ES-I3 (cell line): ENCODE measurements around the gene FHAD1.
"Not testable (repeated sequence)": the region's sequence is repeated elsewhere in the genome, so short reads cannot be mapped to it uniquely, and the experiment has no call there.

ENCODE experiments used
- H3K36me3 ChIP-seq: 2 replicates; pipeline ENCODE4 v1.6.1; 2013; ENCODE audit warnings: mild to moderate bottlenecking, low read length, control low read depth, moderate library complexity; ENCODE audit not compliant: insufficient read depth
- H3K4me1 ChIP-seq: 2 replicates; pipeline ENCODE4 v1.6.1; 2013; ENCODE audit warnings: mild to moderate bottlenecking, control low read depth, low read length; ENCODE audit not compliant: insufficient read depth
- H3K9ac ChIP-seq: 2 replicates; pipeline ENCODE4 v1.6.1; 2013; ENCODE audit warnings: low read depth, mild to moderate bottlenecking, low read length, moderate library complexity
- H3K9me3 ChIP-seq: 2 replicates; pipeline ENCODE4 v1.6.1; 2013; ENCODE audit warnings: mild to moderate bottlenecking, low read length, moderate library complexity; ENCODE audit not compliant: control insufficient read depth, insufficient read depth

FHAD1 gene

DNA sequence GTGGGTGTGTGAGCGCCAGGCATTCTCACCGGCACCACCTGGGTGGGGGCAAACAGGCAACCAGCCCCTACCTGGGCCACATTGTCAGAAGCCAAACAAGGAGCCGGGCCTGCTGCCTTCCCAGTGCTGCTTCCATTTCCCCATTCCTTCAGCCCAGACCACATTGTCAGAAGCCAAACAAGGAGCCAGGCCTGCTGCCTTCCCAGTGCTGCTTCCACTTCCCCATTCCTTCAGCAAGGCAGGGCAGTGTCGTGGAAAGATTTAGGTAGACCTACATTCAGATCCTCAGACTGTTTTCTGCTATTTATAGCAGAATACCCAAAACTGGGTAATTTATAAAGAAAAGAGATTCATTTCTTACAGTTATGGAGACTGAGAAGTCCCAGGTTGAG lies 115.7 kb downstream of the FHAD1 start:
- Histone ChIP-seq H3K36me3 (no peaks in the 10 kb centered on the region), H3K9ac (no peak overlapping the region), H3K4me1 (no peaks in the 10 kb centered on the region; the same call in 1 of the 2 replicates), H3K9me3 (no peaks in the 10 kb centered on the region)

DNA sequence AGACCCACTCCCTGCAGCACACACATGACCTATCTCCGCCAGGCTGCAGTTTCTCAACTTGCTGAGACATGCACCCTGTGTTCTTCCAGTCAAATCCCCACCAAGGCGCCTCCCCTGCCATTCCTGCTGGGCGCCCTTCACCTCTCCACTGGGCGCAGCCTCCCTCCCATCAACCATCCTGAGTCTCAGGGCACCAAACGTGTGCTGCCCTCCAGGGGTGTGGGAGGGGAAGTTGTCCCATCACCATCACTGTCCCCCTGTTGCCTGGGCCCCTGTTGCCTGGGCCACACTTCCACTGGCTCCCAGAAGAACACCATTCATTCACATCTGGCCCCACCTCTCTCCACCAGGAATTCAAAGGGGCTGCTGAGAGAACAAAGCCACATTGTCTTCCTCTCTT lies 117.7 kb downstream of the FHAD1 start:
- H3K4me1 ChIP-seq: no peaks in the 10 kb centered on the region; the same call in 1 of the 2 replicates
- H3K9ac ChIP-seq: no peak overlapping the region
- no peaks in the 10 kb centered on the region for H3K36me3 ChIP-seq
- H3K9me3 ChIP-seq: no peaks in the 10 kb centered on the region

DNA sequence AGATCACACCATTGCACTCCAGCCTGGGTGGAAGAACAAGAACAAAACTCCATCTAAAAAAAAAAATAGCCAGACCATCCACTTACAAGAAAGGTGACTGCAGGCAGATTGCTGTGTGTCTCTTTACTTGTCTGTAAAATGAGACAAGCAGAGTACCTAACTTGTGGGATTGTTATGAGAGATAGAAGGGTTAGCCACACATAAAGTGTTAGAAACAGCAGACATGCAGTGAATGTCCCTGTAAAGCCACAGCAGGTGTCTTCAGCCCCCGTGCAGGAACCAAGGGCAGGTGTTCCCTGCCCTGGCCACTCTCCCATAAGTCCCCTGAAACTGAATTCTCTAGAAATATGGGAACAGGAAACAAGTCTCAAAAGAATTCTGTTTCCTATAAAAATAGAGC lies 121.9 kb downstream of the FHAD1 start:
- Histone ChIP-seq H3K9ac (no peak overlapping the region), H3K9me3 (no peaks in the 10 kb centered on the region), H3K36me3 (no peaks in the 10 kb centered on the region), H3K4me1 (no peaks in the 10 kb centered on the region; the same call in 1 of the 2 replicates)

DNA sequence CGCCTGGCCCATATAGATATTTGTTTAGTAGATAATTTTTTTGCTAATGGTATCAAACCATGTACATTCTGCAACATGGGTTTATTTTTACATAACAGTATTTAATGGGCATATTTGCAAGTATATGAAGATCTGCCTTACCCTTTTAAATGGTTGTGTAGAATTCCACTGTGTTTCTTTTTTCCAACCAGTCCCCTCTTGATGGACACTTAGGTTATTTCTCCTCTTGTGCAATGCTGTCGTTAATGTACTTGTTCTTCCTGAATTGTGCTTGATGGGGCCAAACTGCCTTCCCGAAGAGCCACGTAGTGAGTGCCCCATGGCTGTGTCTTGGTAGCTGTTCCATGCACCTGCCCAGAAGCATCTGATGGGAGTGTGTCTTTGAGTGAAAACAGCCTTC lies 123.2 kb downstream of the FHAD1 start:
- H3K9me3 ChIP-seq: no peaks in the 10 kb centered on the region
- H3K4me1 ChIP-seq: no peaks in the 10 kb centered on the region; the same call in 1 of the 2 replicates
- no peak overlapping the region for H3K9ac ChIP-seq
- no peaks in the 10 kb centered on the region for H3K36me3 ChIP-seq

DNA sequence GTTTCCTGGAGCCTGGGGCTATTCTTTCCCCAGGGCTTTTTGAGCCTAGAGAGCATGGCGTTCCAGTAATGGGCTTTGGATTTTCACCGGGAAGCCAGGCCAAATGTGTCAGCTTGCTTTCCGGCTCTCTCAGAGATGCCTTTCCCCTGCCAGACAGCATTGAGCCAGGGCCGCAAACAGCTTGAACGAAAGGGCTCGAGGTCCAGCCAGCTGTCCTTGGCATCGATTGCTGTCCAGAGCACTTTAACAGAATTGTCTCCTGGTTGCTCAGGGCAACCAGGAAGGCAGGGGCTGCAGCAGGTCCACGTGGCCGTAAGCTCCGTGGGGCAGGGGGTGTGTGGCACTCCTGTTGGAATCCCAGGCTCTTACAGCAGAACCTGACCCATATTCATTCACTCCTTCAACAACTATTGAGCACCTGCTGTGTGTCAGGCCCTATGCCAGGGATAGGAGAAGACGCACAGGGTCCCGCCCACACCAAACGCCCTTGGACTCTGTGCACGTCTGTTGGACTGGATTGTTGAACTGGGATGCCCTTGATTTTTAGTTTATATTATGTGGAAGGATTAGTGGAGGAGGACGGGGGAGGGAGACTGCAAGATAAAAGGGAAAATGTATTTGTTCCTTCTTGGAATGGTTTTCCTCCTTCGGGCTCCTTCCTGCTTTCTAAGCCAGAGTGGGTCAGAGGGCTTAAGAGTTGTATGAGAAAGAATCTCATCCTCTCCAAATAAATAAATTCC lies 123.9 kb downstream of the FHAD1 start:
- no peaks in the 10 kb centered on the region for H3K4me1 ChIP-seq
- H3K36me3 ChIP-seq: no peaks in the 10 kb centered on the region
- no peak overlapping the region for H3K9ac ChIP-seq
- H3K9me3 ChIP-seq: no peaks in the 10 kb centered on the region

DNA sequence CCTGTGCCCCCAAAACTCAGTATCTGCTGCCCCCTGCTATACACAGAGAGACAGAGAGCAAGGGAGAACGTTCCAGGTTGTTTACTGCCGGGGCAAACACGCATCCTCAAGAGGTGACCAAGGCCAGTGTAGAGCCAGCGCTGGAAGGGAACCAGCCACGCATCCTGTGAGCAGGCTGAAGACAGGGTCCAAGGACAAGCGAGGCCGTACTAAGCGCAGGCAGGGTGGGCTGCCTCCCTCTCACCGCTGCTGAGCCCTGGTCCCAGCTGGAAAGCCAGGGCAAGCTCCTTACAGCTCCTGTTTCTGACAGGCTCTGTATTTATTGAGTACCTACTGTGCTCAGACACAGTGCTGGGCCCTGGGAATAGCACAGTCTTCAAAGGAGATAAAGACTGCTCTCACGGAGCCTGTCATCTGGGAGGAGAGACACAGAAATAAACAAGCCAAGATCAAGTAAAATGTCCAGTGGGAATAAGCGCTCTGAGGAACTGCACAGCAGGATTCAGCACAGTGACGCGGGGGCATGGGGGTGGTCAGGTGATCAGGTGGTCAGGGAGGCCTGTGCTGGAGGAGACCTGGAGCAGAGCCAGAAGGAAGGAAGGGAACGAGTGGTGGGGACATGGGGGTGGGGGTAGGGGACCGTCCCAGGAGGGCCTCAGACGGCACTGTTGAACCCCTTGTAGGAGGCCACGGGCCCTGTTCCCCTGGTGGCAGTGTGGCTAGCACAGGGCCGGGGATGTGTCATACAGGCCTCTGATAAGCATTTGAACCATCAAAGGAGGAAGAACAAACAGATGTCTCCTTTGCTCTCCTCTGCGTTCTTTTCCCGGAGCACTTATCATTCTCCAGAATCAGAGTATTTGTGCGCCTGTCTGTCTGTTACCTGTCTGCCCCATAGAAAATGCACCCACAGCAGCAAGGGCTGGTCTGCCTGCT lies 124.9 kb downstream of the FHAD1 start:
- Histone ChIP-seq H3K9ac (no peak overlapping the region), H3K4me1 (no peaks in the 10 kb centered on the region), H3K9me3 (no peaks in the 10 kb centered on the region), H3K36me3 (no peaks in the 10 kb centered on the region)

DNA sequence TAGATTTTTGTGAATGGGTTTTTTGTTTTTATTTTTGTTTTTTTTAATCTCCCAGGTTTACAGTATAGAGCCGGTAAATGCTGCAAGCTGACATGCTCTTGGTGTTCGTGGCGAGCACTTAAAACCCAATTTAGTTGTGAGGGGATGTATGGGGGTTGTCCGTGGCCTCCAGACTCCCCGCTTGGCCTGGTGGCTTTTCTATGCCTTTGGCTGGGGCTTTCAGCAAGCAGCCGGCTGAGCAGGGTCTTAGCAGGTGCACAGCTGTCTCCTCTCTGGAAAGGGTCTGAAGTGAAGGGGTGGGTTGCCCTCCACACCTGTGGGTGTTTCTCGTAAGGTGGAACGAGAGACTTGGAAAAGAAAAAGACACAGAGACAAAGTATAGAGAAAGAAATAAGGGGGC lies 131.7 kb downstream of the FHAD1 start:
- no peak overlapping the region for H3K9ac ChIP-seq
- H3K9me3 ChIP-seq: no peaks in the 10 kb centered on the region
- H3K4me1 ChIP-seq: 0 out of 2 replicates have a peak, but pooled peaks cover 4% of the 10 kb centered on the region
- H3K36me3 ChIP-seq: no peaks in the 10 kb centered on the region

DNA sequence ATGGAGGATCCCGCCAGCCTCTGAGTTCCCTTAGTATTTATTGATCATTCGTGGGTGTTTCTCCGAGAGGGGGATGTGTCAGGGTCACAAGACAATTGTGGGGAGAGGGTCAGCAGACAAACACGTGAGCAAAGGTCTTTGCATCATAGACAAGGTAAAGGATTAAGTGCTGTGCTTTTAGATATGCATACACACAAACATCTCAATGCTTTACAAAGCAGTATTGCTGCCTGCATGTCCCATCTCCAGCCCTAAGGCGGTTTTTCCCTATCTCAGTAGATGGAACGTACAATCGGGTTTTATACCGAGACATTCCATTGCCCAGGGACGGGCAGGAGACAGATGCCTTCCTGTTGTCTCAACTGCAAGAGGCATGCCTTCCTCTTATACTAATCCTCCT lies 132.1 kb downstream of the FHAD1 start:
- H3K36me3 ChIP-seq, H3K9me3 ChIP-seq, H3K9ac ChIP-seq, H3K4me1 ChIP-seq: not testable (repeated sequence)

DNA sequence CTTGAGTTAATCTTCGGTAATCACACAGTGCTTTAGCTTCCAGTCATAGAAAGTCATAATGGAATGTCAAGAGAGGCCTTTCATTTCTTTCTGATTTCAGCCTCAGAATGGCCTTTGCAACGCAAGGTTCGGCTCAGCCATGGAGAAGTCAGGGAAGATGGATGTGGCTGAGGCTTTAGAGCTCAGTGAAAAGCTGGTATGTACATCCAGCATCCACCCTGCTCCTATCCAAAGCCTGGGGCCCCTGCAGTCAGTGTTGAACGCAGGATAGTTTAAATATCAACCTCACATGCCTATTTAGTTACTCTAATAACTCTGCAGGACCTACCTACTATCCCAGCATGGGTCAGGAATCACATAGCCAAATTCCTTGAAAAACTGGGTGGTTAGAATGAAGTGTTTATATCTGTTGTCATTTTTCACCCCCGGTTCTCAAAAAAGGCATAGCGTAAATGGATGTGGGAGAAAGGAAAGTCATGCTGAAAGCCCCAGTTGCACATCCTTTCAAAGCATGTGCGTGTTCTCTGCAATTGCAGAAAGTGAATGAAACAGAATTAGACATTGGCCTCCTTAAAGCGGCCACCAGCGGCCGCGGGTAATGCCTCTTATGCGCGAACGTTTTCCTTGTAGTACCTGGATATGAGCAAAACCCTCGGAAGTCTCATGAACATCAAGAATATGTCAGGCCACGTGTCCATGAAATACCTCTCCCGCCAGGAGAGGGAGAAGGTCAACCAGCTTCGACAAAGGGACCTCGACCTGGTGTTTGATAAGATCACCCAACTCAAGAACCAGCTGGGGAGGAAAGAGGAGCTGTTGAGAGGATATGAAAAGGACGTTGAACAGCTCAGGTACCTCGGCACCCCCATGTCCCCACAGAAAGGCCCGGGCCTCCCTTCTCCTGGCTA lies 133.8 kb downstream of the FHAD1 start:
- H3K9me3 ChIP-seq: no peaks in the 10 kb centered on the region
- no peak overlapping the region for H3K9ac ChIP-seq
- H3K36me3 ChIP-seq: no peaks in the 10 kb centered on the region
- H3K4me1 ChIP-seq: peaks cover 8% of the 10 kb centered on the region; the same call in 1 of the 2 replicates

DNA sequence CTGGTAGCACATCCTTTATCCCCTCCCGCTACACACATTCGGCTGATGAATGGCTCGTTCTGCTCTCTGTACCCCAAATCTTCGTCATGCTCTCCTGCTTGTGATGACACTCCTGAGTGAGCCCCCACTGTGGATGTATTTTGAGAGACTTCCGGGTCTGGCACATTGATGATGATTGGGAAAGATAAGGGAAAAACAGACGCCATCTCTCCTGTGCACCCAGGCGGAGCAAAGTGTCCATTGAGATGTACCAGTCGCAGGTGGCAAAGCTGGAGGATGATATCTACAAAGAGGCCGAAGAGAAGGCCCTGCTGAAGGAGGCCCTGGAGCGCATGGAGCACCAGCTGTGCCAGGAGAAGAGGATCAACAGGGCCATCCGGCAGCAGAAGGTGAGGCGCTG lies 134.8 kb downstream of the FHAD1 start:
- Histone ChIP-seq H3K36me3 (no peaks in the 10 kb centered on the region), H3K9me3 (no peaks in the 10 kb centered on the region), H3K4me1 (peaks cover 16% of the 10 kb centered on the region; the same call in 1 of the 2 replicates), H3K9ac (no peak overlapping the region)

DNA sequence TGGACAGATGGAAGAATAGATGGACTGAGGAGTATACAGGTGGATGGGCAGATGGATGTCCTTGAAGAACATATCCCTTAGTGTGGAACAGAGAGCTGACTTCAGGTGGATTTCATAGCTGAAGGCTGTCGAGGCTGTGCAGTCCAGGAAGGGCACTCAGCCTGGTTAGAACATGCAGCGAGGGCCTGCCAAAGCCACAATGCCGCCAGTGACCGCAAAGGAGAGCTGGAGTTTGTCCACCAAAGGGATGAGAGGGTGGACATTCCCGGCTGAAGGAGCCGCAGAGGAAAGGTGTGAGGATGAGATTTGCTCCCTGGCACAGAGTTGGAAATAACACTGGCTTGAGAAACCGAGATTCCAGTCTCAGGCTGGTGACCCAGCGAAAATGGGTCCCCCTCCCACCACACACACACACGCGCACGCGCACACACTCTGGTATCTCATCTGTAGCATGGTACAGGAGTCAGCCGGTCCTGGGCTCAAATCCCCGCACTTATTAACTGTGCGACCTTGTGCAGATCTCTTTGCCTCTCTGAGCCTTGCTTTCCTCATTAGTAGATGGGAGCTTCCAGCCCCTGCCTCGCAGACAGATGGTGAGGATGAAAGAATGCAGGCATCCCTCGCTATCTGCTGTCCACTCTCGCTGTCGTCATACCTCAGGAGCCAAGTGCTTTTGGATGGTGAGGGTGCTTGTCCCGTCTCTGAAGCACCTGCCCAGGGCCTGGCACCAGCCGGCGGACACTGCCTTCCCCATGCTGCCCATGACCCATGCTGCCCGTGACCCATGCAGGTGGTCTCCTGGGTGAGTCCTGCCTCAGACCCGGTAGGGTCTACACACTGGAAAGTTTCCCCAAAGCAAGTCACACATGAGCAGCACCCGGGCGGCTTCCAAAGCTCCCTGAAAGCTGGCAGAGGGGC lies 135.8 kb downstream of the FHAD1 start:
- no peaks in the 10 kb centered on the region for H3K36me3 ChIP-seq
- H3K4me1 ChIP-seq: peaks cover 19% of the 10 kb centered on the region; the same call in 1 of the 2 replicates
- no peaks in the 10 kb centered on the region for H3K9me3 ChIP-seq
- H3K9ac ChIP-seq: no peak overlapping the region

DNA sequence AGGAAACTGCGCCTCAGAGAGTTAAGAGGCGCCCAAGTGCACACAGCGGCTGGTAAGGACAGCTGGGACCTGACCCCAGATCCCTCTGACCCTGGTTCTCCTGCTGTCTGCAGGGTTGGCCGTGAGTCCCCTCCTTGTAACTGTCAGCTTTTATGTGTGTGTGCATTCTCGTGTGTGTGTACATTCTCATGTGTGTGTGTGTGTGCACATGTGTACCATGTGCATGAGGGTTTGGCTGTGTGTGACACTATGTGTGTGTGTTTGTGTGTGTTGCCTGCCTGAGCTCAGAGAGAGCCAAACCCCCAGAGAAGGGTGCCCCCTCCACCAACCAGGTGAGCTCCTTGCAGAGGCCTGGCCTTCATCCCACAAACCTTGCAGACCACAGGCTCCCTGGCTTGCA lies 136.8 kb downstream of the FHAD1 start:
- peaks cover 20% of the 10 kb centered on the region; the same call in 1 of the 2 replicates for H3K4me1 ChIP-seq
- H3K9ac ChIP-seq: no peak overlapping the region
- H3K9me3 ChIP-seq: no peaks in the 10 kb centered on the region
- no peaks in the 10 kb centered on the region for H3K36me3 ChIP-seq

DNA sequence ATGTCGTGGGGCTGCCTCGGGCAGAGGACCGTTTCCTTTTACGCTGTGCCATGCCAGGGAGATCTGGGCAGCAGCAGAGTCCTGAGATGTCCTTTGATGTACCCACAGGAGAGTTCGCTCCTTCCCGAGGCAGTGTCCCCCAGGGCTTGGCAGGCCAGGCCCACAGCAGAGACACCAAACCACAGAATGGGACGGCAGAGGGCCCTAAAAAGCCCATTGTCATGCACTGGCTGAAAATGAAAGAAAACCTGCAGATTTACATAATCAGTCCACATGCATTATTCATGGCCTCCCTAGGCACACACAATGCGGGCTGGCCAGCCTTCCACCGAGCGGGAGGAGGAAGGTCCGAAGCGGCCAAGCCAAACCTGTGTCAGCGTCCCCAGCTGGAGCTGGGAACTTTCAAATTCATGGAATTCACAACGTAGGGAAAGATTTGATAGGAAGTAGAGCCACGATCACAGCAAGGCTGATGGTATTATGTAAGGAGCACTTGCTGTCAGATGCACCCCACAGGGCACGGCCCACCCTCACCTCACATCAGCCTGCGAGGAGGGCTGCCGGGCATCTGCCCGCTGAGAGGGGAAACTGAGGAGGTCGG lies 137.4 kb downstream of the FHAD1 start:
- Histone ChIP-seq H3K36me3 (no peaks in the 10 kb centered on the region), H3K4me1 (peaks cover 20% of the 10 kb centered on the region; the same call in 1 of the 2 replicates), H3K9me3 (no peaks in the 10 kb centered on the region), H3K9ac (peak overlapping the region; percentile 7; the same call in 1 of the 2 replicates)
